ENCODE results near the gene KLHL2.
A peak's percentile ranks its signal among the peaks of the same experiment; 100 is the strongest.

The KLHL2 gene

DNA sequence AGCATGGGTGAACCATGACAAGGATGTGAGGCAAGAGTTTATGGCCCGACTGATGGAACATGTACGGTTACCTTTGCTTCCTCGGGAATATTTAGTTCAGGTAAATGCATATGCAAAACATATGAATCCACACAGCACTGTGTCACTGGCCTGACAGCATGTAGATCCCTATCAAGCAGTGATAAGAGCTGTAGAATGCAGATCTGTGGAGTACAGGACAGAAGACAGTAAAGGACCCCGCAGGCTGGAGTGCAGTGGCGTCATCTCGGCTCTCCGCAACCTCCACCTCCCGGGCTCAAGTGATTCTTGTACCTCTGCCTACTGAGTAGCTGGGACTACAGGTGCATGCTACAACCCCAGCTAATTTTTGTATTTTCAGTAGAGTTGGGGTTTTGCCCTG lies 90.3 kb downstream of the KLHL2 start:
- no peak for DNase-seq (ENCODE audit: low read depth)
- H3K4me3 ChIP-seq (ENCODE audit: low read length) = no peak overlapping the region
- no peak for TF ChIP-seq CTCF (conservative IDR thresholded peaks at IDR 0.05; ENCODE audit: low read length)

GRCh38 chr4:165299399-165300060 lies 92.2 kb downstream of the KLHL2 start:
- no peak overlapping the region for H3K4me3 ChIP-seq (ENCODE audit: low read length)
- no peak for TF ChIP-seq CTCF (conservative IDR thresholded peaks at IDR 0.05; ENCODE audit: low read length)
- DNase-seq (ENCODE audit: low read depth) = no peak

GRCh38 chr4:165301833-165302232 lies 94.5 kb downstream of the KLHL2 start:
- DNase-seq (ENCODE audit: low read depth) = peak; percentile 9
- H3K4me3 ChIP-seq (ENCODE audit: low read length) = peak overlapping the region; percentile 53
- TF ChIP-seq CTCF (conservative IDR thresholded peaks at IDR 0.05; ENCODE audit: low read length) = no peak

- no peak overlapping the region for H3K4me3 ChIP-seq (ENCODE audit: low read length)
- no peak for TF ChIP-seq CTCF (conservative IDR thresholded peaks at IDR 0.05; ENCODE audit: low read length)
- DNase-seq (ENCODE audit: low read depth) = no peak
These were observed 95.3 kb downstream of the KLHL2 start for GRCh38 chr4:165302658-165303057.

- TF ChIP-seq CTCF (conservative IDR thresholded peaks at IDR 0.05; ENCODE audit: low read length) = no peak
- DNase-seq (ENCODE audit: low read depth) = peak; percentile 13
- no peak overlapping the region for H3K4me3 ChIP-seq (ENCODE audit: low read length)
These were observed 100.8 kb downstream of the KLHL2 start for GRCh38 chr4:165308166-165308565.

DNA sequence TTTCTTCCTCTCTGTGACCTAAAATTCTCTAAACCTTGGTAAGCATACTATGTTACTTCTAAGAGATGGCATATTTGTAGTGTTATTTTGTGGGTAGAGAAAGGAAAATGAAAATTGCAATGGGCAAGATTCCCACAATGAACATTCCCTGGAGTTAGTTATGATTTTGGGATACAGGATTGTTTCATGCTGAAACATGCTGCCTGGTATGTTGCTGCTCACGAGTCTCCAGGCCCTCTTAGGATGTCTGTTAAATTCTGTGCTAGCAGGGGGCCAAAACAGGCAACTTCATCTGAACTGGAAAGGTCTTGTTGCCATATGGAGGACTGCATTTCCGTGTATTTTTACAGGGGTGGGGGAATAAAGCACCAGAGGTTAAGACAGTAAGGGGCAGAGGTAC lies 101.2 kb downstream of the KLHL2 start:
- TF ChIP-seq CTCF (conservative IDR thresholded peaks at IDR 0.05; ENCODE audit: low read length) = no peak
- peak; percentile 50 for DNase-seq (ENCODE audit: low read depth)
- H3K4me3 ChIP-seq (ENCODE audit: low read length) = no peak overlapping the region

GRCh38 chr4:165309456-165309855 lies 102.1 kb downstream of the KLHL2 start:
- TF ChIP-seq CTCF (conservative IDR thresholded peaks at IDR 0.05; ENCODE audit: low read length) = no peak
- no peak for DNase-seq (ENCODE audit: low read depth)
- no peak overlapping the region for H3K4me3 ChIP-seq (ENCODE audit: low read length)
